Uterine smooth muscle cell (primary cell): ENCODE results near the gene MAP7. TPM values are rescaled to one million over a fixed set of nuclear protein-coding genes. Genes with fewer than 3 reads are reported as not detected.

ENCODE experiments used
- total RNA-seq: library from RNA; depleted of rRNA; stranded (reverse); fragments of >200 nt; gene quantifications from 2 replicates; pipeline ENCODE4 v1.2.3, GENCODE V29; 2014

MAP7 gene
- total RNA-seq: 0.44 and 1.4 TPM in 2 replicates

DNA sequence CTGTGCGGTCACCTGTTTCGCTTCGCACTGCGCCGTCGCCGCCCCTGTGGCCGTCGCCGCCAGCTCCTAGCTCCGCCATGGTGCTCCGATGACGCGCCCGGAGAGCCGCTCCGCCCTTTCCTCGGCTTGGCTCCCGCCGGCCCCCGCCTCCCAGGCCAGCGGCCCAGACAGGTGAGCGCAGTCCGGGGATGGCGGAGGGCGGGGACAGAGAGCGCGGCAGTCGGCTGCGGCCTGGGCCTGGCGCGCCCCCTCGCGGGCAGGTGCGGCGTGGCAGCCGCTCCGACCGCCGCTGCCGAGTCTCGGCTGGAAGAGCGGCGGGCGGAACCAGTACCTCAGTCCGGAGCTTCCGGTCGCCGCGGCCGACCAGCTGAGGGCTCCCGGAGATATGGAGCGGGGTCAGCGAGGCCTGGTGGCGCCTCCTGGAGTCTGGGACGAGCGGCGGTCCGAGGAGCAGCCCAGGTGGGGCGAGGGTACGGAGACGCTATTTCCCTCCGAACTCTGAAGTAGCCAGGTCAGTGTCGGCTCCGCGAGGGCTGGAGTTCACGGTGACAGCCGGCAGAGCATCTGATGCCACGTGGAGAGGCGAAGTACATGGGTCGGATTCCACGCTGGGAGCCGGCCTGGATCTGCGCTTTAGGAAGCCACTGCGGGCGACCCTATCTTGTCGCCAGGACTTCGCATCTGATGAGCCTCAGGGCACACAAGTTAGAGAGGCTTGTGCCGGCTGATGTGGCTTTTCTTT, at the start of gene MAP7:
MAP7 (minus strand) TSS at position 93 of the 742 bp plus-strand sequence; CDS start at position 79, 14 bp downstream.

Other genes starting within 250 kb of the MAP7 start
- gene MAP3K5, start 242.1 kb upstream of the MAP7 start, total RNA-seq: 24.2 and 33.6 TPM in 2 replicates